ENCODE data around the gene PTPA. TPM values are rescaled to one million over a fixed set of nuclear protein-coding genes. Genes with fewer than 3 reads are reported as not detected.

The PTPA gene
- total and polyA plus RNA-seq, 12 donors, result 106 to 227 (median 186) TPM

GRCh38 chr9:129071526-129072126 lies 39.6 kb upstream of the PTPA start:
- intact Hi-C loops (cut with DNase I), result no loop called here
- H3K4me1 ChIP-seq, result peaks cover 0 to 23% (median 14%) of the 10 kb centered on the region in 9 donors
- ATAC-seq (no peak), DNase-seq (no peak)
- H3K4me3 ChIP-seq, result no peak overlapping the region
- no peaks in the 10 kb centered on the region for H3K9me3 ChIP-seq
- H3K36me3 ChIP-seq, result peaks cover 0 to 47% (median 12%) of the 10 kb centered on the region in 9 donors
- 67 to 72% methylated on average over 10 of the region's 10 CpGs for WGBS, 2 donors
- no peak for TF ChIP-seq CTCF (IDR thresholded peaks at IDR 0.05)
- H3K27me3 ChIP-seq, result no peaks in the 10 kb centered on the region
- no peak overlapping the region for H3K27ac ChIP-seq

GRCh38 chr9:129072171-129072570 lies 39.0 kb upstream of the PTPA start:
- no peak for DNase-seq
- Histone ChIP-seq H3K27ac (no peak overlapping the region), H3K4me3 (no peak overlapping the region), H3K9me3 (no peaks in the 10 kb centered on the region), H3K4me1 (peaks cover 0 to 23% (median 14%) of the 10 kb centered on the region in 9 donors), H3K36me3 (peaks cover 0 to 42% (median 12%) of the 10 kb centered on the region in 9 donors), H3K27me3 (no peaks in the 10 kb centered on the region)
- TF ChIP-seq CTCF (IDR thresholded peaks at IDR 0.05), result no peak
- WGBS, 2 donors, result 60 to 61% methylated on average over 9 of the region's 9 CpGs
- ATAC-seq, result no peak
- intact Hi-C loops (cut with DNase I), result no loop called here

GRCh38 chr9:129073404-129073803 lies 37.8 kb upstream of the PTPA start:
- no peak for DNase-seq

GRCh38 chr9:129074106-129074505 lies 37.1 kb upstream of the PTPA start:
- no peak overlapping the region for H3K27ac ChIP-seq
- 84 to 88% methylated on average over 3 of the region's 3 CpGs for WGBS, 2 donors
- H3K27me3 ChIP-seq, result no peaks in the 10 kb centered on the region
- intact Hi-C loops (cut with DNase I), result no loop called here
- no peaks in the 10 kb centered on the region for H3K9me3 ChIP-seq
- H3K4me3 ChIP-seq, result no peak overlapping the region
- peaks cover 0 to 13% (median 9%) of the 10 kb centered on the region in 9 donors for H3K4me1 ChIP-seq
- TF ChIP-seq CTCF (IDR thresholded peaks at IDR 0.05), result no peak
- DNase-seq (no peak), ATAC-seq (no peak)
- H3K36me3 ChIP-seq, result peaks cover 0 to 23% (median 0%) of the 10 kb centered on the region in 9 donors

More at GRCh38 chr9:129073404-129073803, 37.8 kb upstream of the PTPA start:
- WGBS, 2 donors, result 87 to 94% methylated on average over 8 of the region's 8 CpGs
- Histone ChIP-seq H3K27me3 (no peaks in the 10 kb centered on the region), H3K4me3 (no peak overlapping the region), H3K27ac (no peak overlapping the region), H3K4me1 (peaks cover 0 to 20% (median 14%) of the 10 kb centered on the region in 9 donors), H3K36me3 (peaks cover 0 to 30% (median 0%) of the 10 kb centered on the region in 9 donors), H3K9me3 (no peaks in the 10 kb centered on the region)
- no peak for TF ChIP-seq CTCF (IDR thresholded peaks at IDR 0.05)
- no peak for ATAC-seq
- intact Hi-C loops (cut with DNase I), result no loop called here

All from heart right ventricle (tissue), 16 donors.